HG02678 (cell line): Measurements from ENCODE around the gene TMEM63B.
"Not testable (repeated sequence)": the region's sequence is repeated elsewhere in the genome, so short reads cannot be mapped to it uniquely, and the experiment has no call there.

Experiments
- ATAC-seq: cut with Tn5 transposase; IDR thresholded peaks from one replicate; pipeline ENCODE4 v1.9.1; 2021; ENCODE audit warnings: mild to moderate bottlenecking, moderate library complexity; ENCODE audit not compliant: unreplicated experiment

The TMEM63B gene

DNA sequence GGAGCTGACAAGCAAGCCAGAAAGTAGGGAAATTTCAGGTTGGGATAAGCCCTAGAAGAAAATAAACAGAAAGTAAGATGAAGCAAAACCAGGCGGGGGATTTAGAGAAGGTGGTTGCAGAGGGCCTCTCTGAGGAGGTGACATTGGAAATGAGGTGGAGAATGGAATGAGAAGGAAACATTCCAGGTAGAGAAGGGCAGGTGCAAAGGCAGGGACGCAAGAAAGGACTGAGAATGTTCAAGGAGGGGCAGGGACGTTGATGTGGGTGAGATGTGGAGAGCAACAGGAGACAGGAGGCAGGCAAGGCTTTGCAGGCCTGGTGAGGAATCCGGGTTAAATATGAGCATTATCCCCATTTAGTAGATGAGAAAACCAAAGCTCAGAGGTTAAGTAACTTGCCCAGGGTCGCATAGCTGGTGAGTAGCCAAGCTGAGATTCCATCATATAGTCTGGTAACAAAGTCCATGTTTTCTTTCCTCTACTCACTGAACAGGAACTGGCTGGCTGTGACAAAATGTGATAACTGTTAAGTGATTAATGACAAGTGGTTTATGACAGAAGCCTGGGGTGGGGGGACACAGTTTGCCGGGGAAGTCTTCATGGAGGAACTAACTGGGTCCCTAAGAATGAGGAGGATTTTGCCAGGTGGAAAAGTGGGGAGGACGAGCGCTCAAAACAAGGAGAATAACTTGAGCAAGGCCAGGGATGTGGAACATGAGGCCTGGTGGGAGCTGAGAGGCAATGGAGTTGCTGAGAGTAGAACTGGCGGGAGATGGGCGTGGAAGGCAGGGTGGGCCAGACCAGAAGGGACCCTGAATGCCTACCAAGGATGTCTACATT lies 32.7 kb upstream of the TMEM63B start:
- ATAC-seq, result no peak

GRCh38 chr6:44095243-44095623 lies 32.1 kb upstream of the TMEM63B start:
- not testable (repeated sequence) for ATAC-seq

GRCh38 chr6:44096612-44097011 lies 30.7 kb upstream of the TMEM63B start:
- ATAC-seq, result no peak

GRCh38 chr6:44097782-44098317 lies 29.5 kb upstream of the TMEM63B start:
- ATAC-seq, result no peak

- no peak for ATAC-seq
Observed at GRCh38 chr6:44099192-44099591, 28.2 kb upstream of the TMEM63B start.

GRCh38 chr6:44100088-44100550 lies 27.2 kb upstream of the TMEM63B start:
- no peak for ATAC-seq

GRCh38 chr6:44101832-44102231 lies 25.5 kb upstream of the TMEM63B start:
- ATAC-seq, result no peak

- ATAC-seq, result no peak
Observed at GRCh38 chr6:44102527-44102926, 24.8 kb upstream of the TMEM63B start.

- ATAC-seq, result no peak
Observed at GRCh38 chr6:44104481-44105021, 22.8 kb upstream of the TMEM63B start.

- ATAC-seq, result no peak
Observed at GRCh38 chr6:44105146-44105545, 22.2 kb upstream of the TMEM63B start.

- ATAC-seq, result no peak
Observed at GRCh38 chr6:44105993-44106740, 21.2 kb upstream of the TMEM63B start.

DNA sequence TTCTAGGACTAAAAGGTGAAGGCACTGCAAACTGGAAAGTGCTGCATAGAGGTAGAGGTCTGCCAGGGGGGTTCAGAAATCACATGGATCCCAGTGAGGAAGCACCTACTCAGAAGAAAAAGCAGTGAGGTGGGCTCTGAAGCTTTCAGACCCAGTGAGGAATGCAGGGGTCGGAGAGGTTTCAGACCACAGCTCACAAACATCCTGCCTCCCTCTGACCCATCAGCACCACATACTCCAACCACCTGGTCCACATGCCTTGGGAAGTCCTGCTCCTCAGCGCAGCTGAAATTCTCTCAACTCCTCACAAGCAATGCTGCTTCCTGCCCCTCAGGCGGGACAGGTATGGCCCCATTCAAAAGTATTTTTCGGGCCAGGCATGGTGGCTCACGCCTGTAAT lies 20.3 kb upstream of the TMEM63B start:
- ATAC-seq, result no peak

- no peak for ATAC-seq
Observed at GRCh38 chr6:44108471-44108870, 18.9 kb upstream of the TMEM63B start.

- no peak for ATAC-seq
Observed at GRCh38 chr6:44109212-44109611, 18.1 kb upstream of the TMEM63B start.

DNA sequence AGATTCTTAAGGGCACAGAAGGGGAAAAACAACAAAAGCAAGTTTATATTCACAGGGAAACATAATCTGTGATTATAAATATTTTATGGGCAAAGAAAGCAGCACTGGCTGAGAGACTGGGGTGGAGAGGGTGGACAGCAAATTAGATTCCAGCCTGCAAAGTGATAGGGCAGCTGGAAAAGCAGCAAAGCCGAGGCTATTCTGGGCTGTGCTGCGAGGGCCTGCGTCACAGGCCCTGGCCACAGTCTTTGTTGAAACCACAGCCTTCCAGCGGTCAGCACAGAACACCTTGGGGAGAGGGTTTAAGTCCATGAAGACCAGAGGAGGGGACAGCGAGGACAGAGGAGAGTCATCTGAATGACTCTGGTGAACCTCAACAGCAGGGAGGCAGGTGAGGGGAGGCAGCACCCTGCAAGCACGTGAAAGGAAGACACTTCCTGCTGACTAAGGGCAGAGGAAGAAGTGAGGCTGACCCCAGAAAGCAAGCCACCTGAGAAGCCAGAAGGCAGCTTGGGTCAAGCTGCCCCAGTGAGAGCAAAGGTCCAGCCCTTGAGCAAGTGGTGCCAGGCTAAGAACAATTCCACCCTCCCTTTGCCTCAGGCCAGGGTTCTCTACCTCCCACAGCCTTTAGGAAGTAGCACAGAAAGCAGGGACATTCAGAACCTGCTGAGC lies 17.2 kb upstream of the TMEM63B start:
- ATAC-seq, result no peak

DNA sequence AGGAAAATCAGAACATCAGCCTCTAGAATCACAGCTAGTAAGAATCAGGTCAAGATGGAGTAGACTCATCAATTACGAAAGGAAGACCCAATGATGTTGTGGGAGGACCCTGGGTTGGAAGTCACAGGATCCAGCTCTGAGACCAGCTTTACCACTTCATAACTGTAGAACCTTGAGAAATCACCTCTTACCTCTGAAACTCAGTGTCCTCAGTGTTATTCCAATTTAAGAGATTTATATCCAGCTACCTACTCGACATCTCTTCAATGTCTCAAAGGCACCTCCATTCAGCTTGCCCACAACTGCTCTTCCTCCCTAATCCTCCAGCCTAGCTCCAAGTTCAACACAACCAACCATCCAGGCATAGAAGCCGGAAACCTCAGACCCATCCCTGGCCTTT lies 16.4 kb upstream of the TMEM63B start:
- no peak for ATAC-seq

- no peak for ATAC-seq
Observed at GRCh38 chr6:44111434-44112417, 15.6 kb upstream of the TMEM63B start.

- no peak for ATAC-seq
Observed at GRCh38 chr6:44113414-44113813, 13.9 kb upstream of the TMEM63B start.

DNA sequence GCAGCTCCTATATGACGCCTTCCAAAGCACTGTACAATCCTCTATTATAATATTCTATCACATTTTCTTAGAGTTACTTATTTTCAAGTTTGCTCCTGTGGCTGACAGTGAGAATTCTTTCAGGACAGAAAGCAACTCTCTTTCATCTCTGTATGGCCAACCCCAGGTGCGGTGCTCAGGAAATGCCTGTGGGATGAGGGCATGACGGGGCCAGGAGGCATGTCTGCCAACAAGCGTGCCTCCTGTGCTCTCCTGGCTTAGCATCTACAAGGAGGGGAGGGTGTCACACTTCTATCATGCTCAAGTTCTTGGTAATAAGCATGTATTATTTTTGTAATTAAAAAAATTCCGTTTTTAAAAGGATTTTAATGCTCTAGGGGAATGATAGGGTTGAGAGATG lies 11.5 kb upstream of the TMEM63B start:
- ATAC-seq, result no peak
